Retinal pigment epithelial cell (primary cell): ENCODE data around the gene LHB.

Source experiments
- DNase-seq: peaks from one replicate; pipeline ENCODE4 v3.0.0-alpha.2; 2010; ENCODE audit warnings: low read depth
- H3K4me3 ChIP-seq: 2 replicates; pipeline ENCODE4 v1.5.1; 2011; ENCODE audit warnings: mild to moderate bottlenecking, low read length, control low read depth, moderate library complexity
- TF ChIP-seq, protein P1 (sequence below): conservative IDR thresholded peaks from 2 replicates; pipeline ENCODE4 v1.5.1; 2011; ENCODE audit warnings: low read depth, low read length, control low read depth, inconsistent platforms

LHB gene

DNA sequence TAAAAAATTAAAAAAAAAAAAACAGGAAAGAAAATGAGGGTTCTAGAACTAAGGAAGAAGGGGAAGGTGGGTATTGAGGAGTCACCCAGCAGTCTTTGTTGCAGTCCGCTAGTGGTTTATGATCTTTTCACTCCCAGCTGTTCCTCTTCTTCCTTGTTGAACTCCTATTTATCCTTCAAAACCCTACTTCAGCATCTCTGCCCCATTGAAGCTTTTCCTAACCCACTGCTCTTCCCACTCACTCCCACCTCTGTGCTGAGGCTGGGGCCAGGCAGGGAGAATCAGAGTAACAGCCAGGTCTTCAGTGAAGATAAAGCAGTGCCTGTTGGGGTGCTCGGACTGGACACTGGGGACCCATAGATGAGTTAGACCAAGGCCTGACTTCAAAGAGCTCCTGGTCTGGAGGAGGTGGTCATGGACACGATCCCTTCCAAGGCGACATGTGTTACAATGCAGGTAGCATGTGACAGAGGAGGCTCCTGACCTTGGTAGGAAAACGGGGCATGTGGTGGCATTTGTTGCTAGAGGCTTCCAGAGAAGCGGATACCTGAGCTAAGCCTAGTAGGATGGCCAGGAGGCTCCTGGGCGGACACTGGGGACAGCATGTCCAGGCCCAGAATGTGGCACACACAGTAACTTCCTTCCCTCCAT, 11.8 kb downstream of the LHB start:
- TF ChIP-seq, protein P1, sequence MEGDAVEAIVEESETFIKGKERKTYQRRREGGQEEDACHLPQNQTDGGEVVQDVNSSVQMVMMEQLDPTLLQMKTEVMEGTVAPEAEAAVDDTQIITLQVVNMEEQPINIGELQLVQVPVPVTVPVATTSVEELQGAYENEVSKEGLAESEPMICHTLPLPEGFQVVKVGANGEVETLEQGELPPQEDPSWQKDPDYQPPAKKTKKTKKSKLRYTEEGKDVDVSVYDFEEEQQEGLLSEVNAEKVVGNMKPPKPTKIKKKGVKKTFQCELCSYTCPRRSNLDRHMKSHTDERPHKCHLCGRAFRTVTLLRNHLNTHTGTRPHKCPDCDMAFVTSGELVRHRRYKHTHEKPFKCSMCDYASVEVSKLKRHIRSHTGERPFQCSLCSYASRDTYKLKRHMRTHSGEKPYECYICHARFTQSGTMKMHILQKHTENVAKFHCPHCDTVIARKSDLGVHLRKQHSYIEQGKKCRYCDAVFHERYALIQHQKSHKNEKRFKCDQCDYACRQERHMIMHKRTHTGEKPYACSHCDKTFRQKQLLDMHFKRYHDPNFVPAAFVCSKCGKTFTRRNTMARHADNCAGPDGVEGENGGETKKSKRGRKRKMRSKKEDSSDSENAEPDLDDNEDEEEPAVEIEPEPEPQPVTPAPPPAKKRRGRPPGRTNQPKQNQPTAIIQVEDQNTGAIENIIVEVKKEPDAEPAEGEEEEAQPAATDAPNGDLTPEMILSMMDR = no peak
- DNase-seq = no peak
- no peak overlapping the region for H3K4me3 ChIP-seq

DNA sequence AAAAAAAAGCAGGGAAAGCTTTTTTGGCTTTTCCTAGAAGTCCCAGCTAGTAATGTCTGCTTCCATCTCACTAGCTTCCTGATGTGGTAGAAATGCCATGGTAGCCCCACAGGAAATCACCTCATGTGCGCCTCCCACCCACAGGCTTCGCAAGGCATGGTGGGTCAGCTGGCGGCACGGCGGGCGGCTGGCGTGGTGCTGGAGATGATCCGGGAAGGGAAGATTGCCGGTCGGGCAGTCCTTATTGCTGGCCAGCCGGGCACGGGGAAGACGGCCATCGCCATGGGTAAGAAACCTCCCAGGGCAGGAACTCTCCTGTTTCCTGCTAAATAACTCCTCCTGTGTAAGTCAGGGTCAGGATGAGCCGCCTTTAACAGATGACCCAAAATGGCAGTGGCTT, 12.8 kb downstream of the LHB start:
- TF ChIP-seq, protein P1 = no peak
- DNase-seq = no peak
- H3K4me3 ChIP-seq = no peak overlapping the region

DNA sequence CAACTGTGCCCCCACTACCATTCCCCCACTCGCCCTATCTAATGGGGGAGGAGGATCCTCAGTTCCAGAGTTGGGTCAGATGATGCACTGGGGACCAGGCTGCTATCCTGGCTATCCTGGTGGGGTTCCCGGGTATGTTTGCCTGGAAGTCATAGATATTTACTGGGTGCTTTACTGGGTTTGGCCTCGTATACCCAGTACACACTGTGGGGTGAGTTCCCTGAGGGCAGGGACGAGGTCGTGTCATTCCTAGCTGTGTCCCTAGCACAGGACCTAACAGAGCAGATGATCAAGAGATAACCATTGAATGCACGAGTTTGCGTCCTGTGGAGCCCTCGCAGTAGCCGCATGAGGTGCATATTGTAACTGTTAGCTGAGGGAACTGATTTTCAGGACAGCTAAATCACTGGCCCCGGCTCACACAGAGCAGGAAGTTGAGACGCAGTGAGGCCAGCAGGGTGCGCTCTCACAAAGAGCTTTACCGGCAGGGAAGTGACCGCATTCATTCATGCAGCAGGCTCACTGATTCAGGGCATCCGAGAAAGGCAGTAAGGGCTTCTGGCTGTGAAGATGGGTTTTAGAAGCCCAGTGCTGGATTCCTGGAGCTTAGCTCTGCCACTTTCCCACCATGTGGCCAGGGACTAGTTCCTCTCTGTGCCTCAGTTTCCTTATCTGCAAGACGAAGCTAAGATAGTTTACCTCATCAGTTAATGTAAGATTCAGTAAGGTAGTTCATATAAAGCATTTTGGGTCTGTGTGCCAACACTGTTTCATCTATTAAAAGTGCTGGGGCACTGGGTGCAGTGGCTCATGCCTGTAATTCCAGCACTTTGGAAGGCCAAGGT, 17.2 kb downstream of the LHB start:
- DNase-seq = no peak
- TF ChIP-seq, protein P1 = peak; percentile 86
- H3K4me3 ChIP-seq = no peak overlapping the region

DNA sequence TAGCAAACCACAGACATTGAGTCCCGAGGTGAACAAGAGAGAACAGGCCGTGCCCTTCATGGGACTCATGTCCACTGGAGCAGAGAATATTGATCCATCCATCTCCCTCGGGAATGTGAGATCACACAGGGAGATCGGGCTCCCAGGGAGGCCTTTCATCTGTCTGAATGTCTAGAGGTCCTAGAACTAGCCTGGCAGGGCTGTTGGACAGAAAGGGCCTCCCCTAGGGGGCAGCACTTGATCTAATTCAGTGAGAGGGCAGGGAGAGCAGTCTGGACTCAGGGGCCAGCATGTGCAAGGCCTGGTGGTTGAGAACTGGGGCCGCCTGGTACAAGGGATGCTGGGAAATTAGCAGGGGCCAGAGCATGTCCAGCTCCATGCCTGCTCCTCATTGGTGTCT, 18.9 kb downstream of the LHB start:
- no peak overlapping the region for H3K4me3 ChIP-seq
- TF ChIP-seq, protein P1 = peak; percentile 71
- DNase-seq = no peak

DNA sequence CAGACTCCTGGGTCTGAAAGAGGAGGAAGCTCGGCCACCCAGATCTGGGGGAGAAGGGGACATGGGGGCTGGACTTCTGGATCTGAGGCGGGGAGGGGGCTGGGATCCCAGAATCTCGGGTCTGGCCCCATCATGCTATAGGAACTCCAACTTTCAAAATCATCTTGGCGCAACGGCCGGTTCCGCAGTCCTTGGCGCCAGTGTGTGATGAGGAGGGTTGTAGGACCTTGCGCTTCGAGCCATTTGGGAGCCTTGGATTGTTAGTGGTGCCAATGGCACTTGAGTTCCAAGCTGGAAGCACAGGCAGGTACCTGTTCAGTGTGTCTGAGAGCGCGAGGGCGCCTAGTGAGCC, 22.9 kb downstream of the LHB start:
- no peak for DNase-seq
- H3K4me3 ChIP-seq = peak overlapping the region; percentile 93
- TF ChIP-seq, protein P1 = no peak

DNA sequence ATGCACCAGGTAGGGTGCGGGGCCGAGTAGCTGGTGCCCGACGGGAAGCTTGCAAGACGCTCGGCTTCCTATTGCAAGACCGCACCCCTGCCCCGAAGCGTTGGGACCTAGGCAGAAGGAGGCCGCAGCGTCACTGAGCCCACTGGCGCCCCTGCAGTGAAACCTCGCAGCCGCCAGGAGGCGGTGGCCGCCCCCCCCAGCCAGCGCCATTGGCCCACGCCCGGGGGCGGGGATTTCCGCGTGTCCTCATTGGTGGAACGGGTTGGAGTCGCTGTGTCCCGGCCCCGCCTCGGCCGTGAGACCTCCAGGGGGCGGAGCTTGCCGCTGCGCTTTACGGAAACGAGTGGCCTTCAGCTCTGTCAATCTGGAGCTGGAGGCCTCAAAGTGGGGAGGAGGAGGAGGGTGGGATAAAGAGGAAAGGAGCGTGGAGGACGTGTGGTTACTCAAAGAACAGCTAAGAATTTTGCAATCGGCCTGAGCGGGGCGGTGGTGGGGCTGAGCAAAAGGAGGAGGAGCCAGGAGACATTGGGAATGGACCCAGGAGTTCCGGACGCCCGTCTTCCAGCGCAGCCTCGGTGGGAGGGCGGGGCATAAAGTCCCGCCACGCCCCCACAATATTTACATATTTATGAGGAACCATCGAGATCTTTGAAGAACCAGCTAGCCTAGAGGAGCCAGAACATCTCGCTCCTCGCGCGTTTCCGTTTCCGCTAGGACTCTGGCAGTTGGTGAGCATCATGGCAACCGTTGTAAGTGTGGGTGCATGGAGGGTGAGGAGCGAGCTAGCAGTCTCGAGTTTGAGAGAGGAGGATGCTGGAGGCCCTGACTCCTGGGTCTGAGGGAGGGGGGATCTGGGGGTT, 23.5 kb downstream of the LHB start, which contains the start of the genes GYS1 and RUVBL2:
Gene GYS1, minus strand, starts transcription at position 135 of the 860 bp plus-strand sequence. CDS start 197 bp downstream, outside the sequence.
Gene RUVBL2, plus strand, starts transcription at position 713 of the 860 bp plus-strand sequence. Its CDS starts 25 bp downstream, at position 738.
- TF ChIP-seq, protein P1 = peak; percentile 84
- peak within 1 kb of the TSS; percentile 93 for H3K4me3 ChIP-seq

More for the DNA sequence above, 23.5 kb downstream of the LHB start, which contains the start of the genes GYS1 and RUVBL2:
- peak; percentile 97 for DNase-seq
